PFSK-1 (cell line): Measurements from ENCODE around the gene KAT7.

Experiments used
- REST ChIP-seq, 2 experiments: IDR thresholded peaks; 2 replicates each; pipeline versions ENCODE4 v1.6.1 to v1.8.0; 2011 to 2012; ENCODE audit warnings: low read depth in 2 of 2, low read length in 2 of 2, control low read depth in 1 of 2, inconsistent platforms in 1 of 2, mild to moderate bottlenecking in 1 of 2, moderate library complexity in 1 of 2; ENCODE audit not compliant: insufficient read depth in 1 of 2
- TAF1 ChIP-seq: IDR thresholded peaks from 2 replicates; pipeline ENCODE4 v1.6.1; 2012; ENCODE audit warnings: low read length, control low read depth, borderline replicate concordance; ENCODE audit not compliant: insufficient read depth

- TF ChIP-seq TAF1: no peak
- TF ChIP-seq REST (IDR thresholded peaks at IDR 0.05; ENCODE audit: insufficient read depth in 1 of 2, low read depth in 2 of 2, low read length in 2 of 2): no peak
These were observed 9.7 kb downstream of the KAT7 start for GRCh38 chr17:49798182-49798581.
